Hematopoietic multipotent progenitor cell (in vitro differentiated cells): ENCODE measurements around the gene CCDC134. TPM values are rescaled to one million over a fixed set of nuclear protein-coding genes. Genes with fewer than 3 reads are reported as not detected.
"Not testable (repeated sequence)": the region's sequence is repeated elsewhere in the genome, so short reads cannot be mapped to it uniquely, and the experiment has no call there.

Experiments
- DNase-seq, 3 donors: peaks; one replicate each; pipeline ENCODE4 v3.0.0-alpha.2; 2011 to 2015; ENCODE audit warnings: low read depth in 2 of 3, low spot score in 2 of 3
- total RNA-seq: library from RNA; depleted of rRNA; stranded (reverse); fragments of >200 nt; gene quantifications from one replicate; pipeline ENCODE4 v1.2.3, GENCODE V29; 2012

The CCDC134 gene
- total RNA-seq, 1 donor = 15.9 TPM

- DNase-seq = no peak
Measured at GRCh38 chr22:41840216-41840615, 39.7 kb downstream of the CCDC134 start.

GRCh38 chr22:41841085-41841712 is 40.7 kb downstream of the CCDC134 start:
- DNase-seq = no peak

- no peak for DNase-seq
Measured at GRCh38 chr22:41842996-41843970, 42.8 kb downstream of the CCDC134 start.

GRCh38 chr22:41844036-41844435 is 43.6 kb downstream of the CCDC134 start:
- no peak for DNase-seq

GRCh38 chr22:41844513-41844912 is 44.0 kb downstream of the CCDC134 start:
- no peak for DNase-seq

- peak in 2 of 3 donors; percentile 20 to 32 for DNase-seq
Measured at GRCh38 chr22:41845380-41846267, 45.1 kb downstream of the CCDC134 start.

- DNase-seq = no peak
Measured at GRCh38 chr22:41846268-41846987, 45.9 kb downstream of the CCDC134 start.

- DNase-seq = no peak
Measured at GRCh38 chr22:41847300-41847699, 46.8 kb downstream of the CCDC134 start.

GRCh38 chr22:41848468-41848867 is 48.0 kb downstream of the CCDC134 start:
- peak in 1 of 3 donors; percentile 48 for DNase-seq

- no peak for DNase-seq
Measured at GRCh38 chr22:41856469-41856868, 56.0 kb downstream of the CCDC134 start.

- DNase-seq = peak; percentile 49 to 78 (median 71)
Measured at GRCh38 chr22:41857155-41857859, 56.8 kb downstream of the CCDC134 start.

- no peak for DNase-seq
Measured at GRCh38 chr22:41857860-41858199, 57.4 kb downstream of the CCDC134 start.

GRCh38 chr22:41862160-41862529 is 61.7 kb downstream of the CCDC134 start:
- peak in 2 of 3 donors; percentile 19 to 32 for DNase-seq

- no peak for DNase-seq
Measured at GRCh38 chr22:41862530-41863266, 62.2 kb downstream of the CCDC134 start.

- DNase-seq = no peak
Measured at GRCh38 chr22:41863472-41863871, 63.0 kb downstream of the CCDC134 start.

- DNase-seq = no peak
Measured at GRCh38 chr22:41868556-41868955, 68.1 kb downstream of the CCDC134 start.

- not testable (repeated sequence) for DNase-seq
Measured at GRCh38 chr22:41870081-41870480, 69.6 kb downstream of the CCDC134 start.

GRCh38 chr22:41870786-41871185 is 70.3 kb downstream of the CCDC134 start:
- no peak for DNase-seq

- DNase-seq = no peak
Measured at GRCh38 chr22:41873391-41873790, 72.9 kb downstream of the CCDC134 start.
